Measurements from ENCODE around the gene MAST4. TPM values are rescaled to one million over a fixed set of nuclear protein-coding genes. Genes with fewer than 3 reads are reported as not detected.

The MAST4 gene
- total RNA-seq, 1 donor from 2014 or later: 19.0 TPM

- Mint-ChIP-seq H3K27ac (no peak overlapping the region), H3K9me3 (no peaks in the 10 kb centered on the region), H3K4me3 (no peak overlapping the region), H3K36me3 (ENCODE audit: low read depth) (peaks cover 3% of the 10 kb centered on the region), H3K4me1 (ENCODE audit: low read depth) (peaks cover 33% of the 10 kb centered on the region), H3K27me3 (ENCODE audit: insufficient read depth) (peaks cover 7% of the 10 kb centered on the region)
- no peak for DNase-seq (ENCODE audit: low spot score)
- intact Hi-C loops (cut with micrococcal nuclease): no loop called here
Observed at GRCh38 chr5:66612226-66612625, 16.0 kb downstream of the MAST4 start.

- intact Hi-C loops (cut with micrococcal nuclease): no loop called here
- DNase-seq (ENCODE audit: low spot score): no peak
- Mint-ChIP-seq H3K27ac (peak overlapping the region; percentile 53), H3K4me1 (ENCODE audit: low read depth) (peaks cover 47% of the 10 kb centered on the region), H3K9me3 (no peaks in the 10 kb centered on the region), H3K27me3 (ENCODE audit: insufficient read depth) (peaks cover 9% of the 10 kb centered on the region), H3K4me3 (no peak overlapping the region), H3K36me3 (ENCODE audit: low read depth) (peaks cover 3% of the 10 kb centered on the region)
Observed at GRCh38 chr5:66615136-66615535, 18.9 kb downstream of the MAST4 start.

- intact Hi-C loops (cut with micrococcal nuclease): no loop called here
- Mint-ChIP-seq H3K36me3 (ENCODE audit: low read depth) (peaks cover 3% of the 10 kb centered on the region), H3K27ac (peak overlapping the region; percentile 46), H3K4me3 (no peak overlapping the region), H3K9me3 (no peaks in the 10 kb centered on the region), H3K4me1 (ENCODE audit: low read depth) (peaks cover 53% of the 10 kb centered on the region), H3K27me3 (ENCODE audit: insufficient read depth) (peaks cover 9% of the 10 kb centered on the region)
- DNase-seq (ENCODE audit: low spot score): no peak
Observed at GRCh38 chr5:66615894-66616293, 19.7 kb downstream of the MAST4 start.

- H3K4me3 Mint-ChIP-seq: peak overlapping the region; percentile 52
- H3K9me3 Mint-ChIP-seq: no peaks in the 10 kb centered on the region
- intact Hi-C loops (cut with micrococcal nuclease): loop anchor here (1.0 kb wide), 2 partner anchors 20 to 62 kb away; partner anchors contain the start of gene MAST4
- DNase-seq (ENCODE audit: low spot score): no peak
- H3K27me3 Mint-ChIP-seq (ENCODE audit: insufficient read depth): peaks cover 11% of the 10 kb centered on the region
- no peak overlapping the region for H3K27ac Mint-ChIP-seq
- H3K4me1 Mint-ChIP-seq (ENCODE audit: low read depth): peaks cover 60% of the 10 kb centered on the region
- H3K36me3 Mint-ChIP-seq (ENCODE audit: low read depth): peaks cover 3% of the 10 kb centered on the region
Observed at GRCh38 chr5:66616520-66617225, 20.5 kb downstream of the MAST4 start.

GRCh38 chr5:66617226-66617861, 21.2 kb downstream of the MAST4 start:
- DNase-seq (ENCODE audit: low spot score): no peak
- Mint-ChIP-seq H3K4me1 (ENCODE audit: low read depth) (peaks cover 57% of the 10 kb centered on the region), H3K9me3 (peaks cover 5% of the 10 kb centered on the region), H3K4me3 (peak overlapping the region; percentile 52), H3K36me3 (ENCODE audit: low read depth) (peaks cover 6% of the 10 kb centered on the region), H3K27ac (peak overlapping the region; percentile 69), H3K27me3 (ENCODE audit: insufficient read depth) (peaks cover 11% of the 10 kb centered on the region)
- intact Hi-C loops (cut with micrococcal nuclease): loop anchor here (1.0 kb wide), 2 partner anchors 21 to 63 kb away; partner anchors contain the start of gene MAST4

GRCh38 chr5:66617991-66618768, 22.0 kb downstream of the MAST4 start:
- Mint-ChIP-seq H3K9me3 (peaks cover 7% of the 10 kb centered on the region), H3K36me3 (ENCODE audit: low read depth) (peaks cover 8% of the 10 kb centered on the region), H3K4me3 (no peak overlapping the region), H3K27me3 (ENCODE audit: insufficient read depth) (peaks cover 14% of the 10 kb centered on the region), H3K27ac (peak overlapping the region; percentile 69), H3K4me1 (ENCODE audit: low read depth) (peaks cover 53% of the 10 kb centered on the region)
- intact Hi-C loops (cut with micrococcal nuclease): loop anchor here (1.0 kb wide), 2 partner anchors 22 to 64 kb away; partner anchors contain the start of gene MAST4
- DNase-seq (ENCODE audit: low spot score): peak; percentile 8

- intact Hi-C loops (cut with micrococcal nuclease): no loop called here
- DNase-seq (ENCODE audit: low spot score): no peak
- Mint-ChIP-seq H3K4me3 (peak overlapping the region; percentile 2), H3K4me1 (ENCODE audit: low read depth) (peaks cover 44% of the 10 kb centered on the region), H3K27ac (peak overlapping the region; percentile 7), H3K9me3 (peaks cover 7% of the 10 kb centered on the region), H3K36me3 (ENCODE audit: low read depth) (peaks cover 6% of the 10 kb centered on the region), H3K27me3 (ENCODE audit: insufficient read depth) (peaks cover 11% of the 10 kb centered on the region)
Observed at GRCh38 chr5:66620711-66621110, 24.5 kb downstream of the MAST4 start.

- peak overlapping the region; percentile 7 for H3K27ac Mint-ChIP-seq
- peaks cover 6% of the 10 kb centered on the region for H3K36me3 Mint-ChIP-seq (ENCODE audit: low read depth)
- intact Hi-C loops (cut with micrococcal nuclease): no loop called here
- H3K4me1 Mint-ChIP-seq (ENCODE audit: low read depth): peaks cover 40% of the 10 kb centered on the region
- peaks cover 7% of the 10 kb centered on the region for H3K9me3 Mint-ChIP-seq
- no peak overlapping the region for H3K4me3 Mint-ChIP-seq
- DNase-seq (ENCODE audit: low spot score): no peak
- peaks cover 12% of the 10 kb centered on the region for H3K27me3 Mint-ChIP-seq (ENCODE audit: insufficient read depth)
Observed at GRCh38 chr5:66621146-66621545, 25.0 kb downstream of the MAST4 start.

- Mint-ChIP-seq H3K36me3 (ENCODE audit: low read depth) (peaks cover 6% of the 10 kb centered on the region), H3K9me3 (peaks cover 9% of the 10 kb centered on the region), H3K4me1 (ENCODE audit: low read depth) (peaks cover 35% of the 10 kb centered on the region), H3K4me3 (no peak overlapping the region), H3K27me3 (ENCODE audit: insufficient read depth) (peaks cover 10% of the 10 kb centered on the region), H3K27ac (no peak overlapping the region)
- DNase-seq (ENCODE audit: low spot score): no peak
- intact Hi-C loops (cut with micrococcal nuclease): no loop called here
Observed at GRCh38 chr5:66621736-66622135, 25.5 kb downstream of the MAST4 start.

- Mint-ChIP-seq H3K27me3 (ENCODE audit: insufficient read depth) (peaks cover 5% of the 10 kb centered on the region), H3K4me1 (ENCODE audit: low read depth) (peaks cover 6% of the 10 kb centered on the region), H3K9me3 (peaks cover 4% of the 10 kb centered on the region), H3K27ac (no peak overlapping the region), H3K36me3 (ENCODE audit: low read depth) (peaks cover 1% of the 10 kb centered on the region), H3K4me3 (no peak overlapping the region)
- DNase-seq (ENCODE audit: low spot score): no peak
- intact Hi-C loops (cut with micrococcal nuclease): no loop called here
Observed at GRCh38 chr5:66628561-66628960, 32.4 kb downstream of the MAST4 start.

- no peak for DNase-seq (ENCODE audit: low spot score)
- Mint-ChIP-seq H3K9me3 (peaks cover 4% of the 10 kb centered on the region), H3K27me3 (ENCODE audit: insufficient read depth) (peaks cover 5% of the 10 kb centered on the region), H3K4me3 (no peak overlapping the region), H3K36me3 (ENCODE audit: low read depth) (peaks cover 1% of the 10 kb centered on the region), H3K27ac (no peak overlapping the region), H3K4me1 (ENCODE audit: low read depth) (peaks cover 6% of the 10 kb centered on the region)
- intact Hi-C loops (cut with micrococcal nuclease): no loop called here
Observed at GRCh38 chr5:66629446-66629845, 33.3 kb downstream of the MAST4 start.

- Mint-ChIP-seq H3K27ac (no peak overlapping the region), H3K9me3 (no peaks in the 10 kb centered on the region), H3K4me3 (no peak overlapping the region), H3K27me3 (ENCODE audit: insufficient read depth) (peaks cover 9% of the 10 kb centered on the region), H3K4me1 (ENCODE audit: low read depth) (peaks cover 3% of the 10 kb centered on the region), H3K36me3 (ENCODE audit: low read depth) (no peaks in the 10 kb centered on the region)
- no peak for DNase-seq (ENCODE audit: low spot score)
- intact Hi-C loops (cut with micrococcal nuclease): no loop called here
Observed at GRCh38 chr5:66633754-66634153, 37.6 kb downstream of the MAST4 start.

- intact Hi-C loops (cut with micrococcal nuclease): no loop called here
- Mint-ChIP-seq H3K27ac (no peak overlapping the region), H3K9me3 (no peaks in the 10 kb centered on the region)
Observed at GRCh38 chr5:66634601-66635000, 38.4 kb downstream of the MAST4 start.

More at GRCh38 chr5:66634601-66635000, 38.4 kb downstream of the MAST4 start:
- no peaks in the 10 kb centered on the region for H3K4me1 Mint-ChIP-seq (ENCODE audit: low read depth)
- no peaks in the 10 kb centered on the region for H3K36me3 Mint-ChIP-seq (ENCODE audit: low read depth)
- H3K4me3 Mint-ChIP-seq: no peak overlapping the region
- no peak for DNase-seq (ENCODE audit: low spot score)
- peaks cover 9% of the 10 kb centered on the region for H3K27me3 Mint-ChIP-seq (ENCODE audit: insufficient read depth)
